Measurements from ENCODE around the gene EIF3CL.
"Not testable (repeated sequence)": the region's sequence is repeated elsewhere in the genome, so short reads cannot be mapped to it uniquely, and the experiment has no call there.

Gene EIF3CL

GRCh38 chr16:28403220-28404072, at the start of gene EIF3CL:
EIF3CL (minus strand) TSS chr16:28403841; CDS start chr16:28403618, 223 bp downstream.
- DNase-seq: not testable (repeated sequence)

GRCh38 chr16:28447081-28447480, 43.4 kb upstream of the EIF3CL start:
- not testable (repeated sequence) for DNase-seq

- DNase-seq: not testable (repeated sequence)
Observed at GRCh38 chr16:28446388-28446787, 42.7 kb upstream of the EIF3CL start.

GRCh38 chr16:28443943-28444342, 40.3 kb upstream of the EIF3CL start:
- not testable (repeated sequence) for DNase-seq

GRCh38 chr16:28438899-28439298, 35.3 kb upstream of the EIF3CL start:
- DNase-seq: not testable (repeated sequence)

- DNase-seq: not testable (repeated sequence)
Observed at GRCh38 chr16:28435340-28435739, 31.7 kb upstream of the EIF3CL start.

DNA sequence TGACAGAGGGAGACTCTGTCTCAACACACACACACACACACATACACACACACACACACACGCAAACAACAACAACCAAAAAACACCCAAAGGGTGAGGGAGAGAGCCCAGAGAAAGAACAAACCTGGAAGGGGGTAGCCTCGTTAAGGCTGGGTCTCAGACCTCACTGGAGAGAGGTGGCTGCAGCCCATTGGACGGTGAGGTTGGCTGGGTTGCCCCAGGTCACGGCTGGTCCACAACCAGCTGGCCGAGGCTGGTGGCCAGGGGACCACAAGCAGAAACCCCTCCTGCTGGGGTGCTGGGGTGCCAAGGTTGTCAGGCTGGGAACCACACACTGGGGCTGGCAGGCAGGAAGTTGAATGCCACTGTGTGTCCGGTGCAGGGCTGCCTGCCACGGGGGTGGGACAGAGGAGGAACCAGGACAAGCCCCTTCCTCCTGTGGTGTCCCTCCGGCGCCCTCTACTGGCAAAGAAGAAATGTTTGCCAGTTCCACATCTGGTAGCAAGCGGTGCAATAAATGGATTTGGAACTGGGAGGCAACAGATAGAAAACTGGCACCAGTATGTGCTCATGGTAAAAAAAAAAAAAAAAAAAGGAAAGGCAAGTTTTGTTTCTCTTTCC, 22.5 kb upstream of the EIF3CL start:
- DNase-seq: not testable (repeated sequence)

DNA sequence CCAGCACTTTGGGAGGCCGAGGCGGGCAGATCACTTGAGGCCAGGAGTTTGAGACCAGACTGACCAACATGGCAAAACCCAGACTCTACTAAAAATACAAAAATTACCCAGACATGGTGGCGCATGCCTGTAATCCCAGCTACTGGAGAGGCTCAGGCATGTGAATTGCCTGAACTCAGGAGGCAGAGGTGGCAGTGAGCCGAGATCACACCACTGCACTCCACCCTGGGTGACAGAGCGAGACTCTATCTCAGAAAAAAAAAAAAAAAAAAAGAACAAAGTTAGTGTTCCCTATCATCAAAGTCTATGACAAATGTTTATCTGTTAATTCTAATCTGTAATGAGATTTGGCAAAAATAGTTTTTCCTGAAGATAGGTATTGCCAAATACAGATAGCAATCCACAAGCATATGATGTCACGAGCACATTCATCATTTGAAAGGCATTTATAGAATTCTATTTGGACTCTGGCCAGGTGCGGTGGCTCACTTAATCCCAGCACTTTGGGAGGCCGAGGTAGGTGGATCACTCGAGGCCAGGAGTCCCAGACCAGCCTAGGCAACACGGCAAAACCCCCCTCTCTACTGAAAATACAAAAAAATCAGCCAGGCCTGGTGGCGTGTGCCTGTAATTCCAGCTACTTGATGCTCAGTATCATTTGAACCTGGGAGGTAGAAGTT, 17.6 kb upstream of the EIF3CL start:
- DNase-seq: not testable (repeated sequence)

DNA sequence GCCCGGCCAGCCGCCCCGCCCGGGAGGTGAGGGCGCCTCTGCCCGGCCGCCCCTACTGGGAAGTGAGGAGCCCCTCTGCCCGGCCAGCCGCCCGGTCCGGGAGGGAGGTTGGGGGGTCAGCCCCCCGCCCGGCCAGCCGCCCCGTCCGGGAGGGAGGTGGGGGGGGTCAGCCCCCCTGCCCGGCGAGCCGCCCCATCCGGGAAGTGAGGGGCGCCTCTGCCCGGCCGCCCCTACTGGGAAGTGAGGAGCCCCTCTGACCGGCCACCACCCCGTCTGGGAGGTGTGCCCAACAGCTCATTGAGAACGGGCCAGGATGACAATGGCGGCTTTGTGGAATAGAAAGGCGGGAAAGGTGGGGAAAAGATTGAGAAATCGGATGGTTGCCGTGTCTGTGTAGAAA, 13.4 kb upstream of the EIF3CL start:
- not testable (repeated sequence) for DNase-seq

DNA sequence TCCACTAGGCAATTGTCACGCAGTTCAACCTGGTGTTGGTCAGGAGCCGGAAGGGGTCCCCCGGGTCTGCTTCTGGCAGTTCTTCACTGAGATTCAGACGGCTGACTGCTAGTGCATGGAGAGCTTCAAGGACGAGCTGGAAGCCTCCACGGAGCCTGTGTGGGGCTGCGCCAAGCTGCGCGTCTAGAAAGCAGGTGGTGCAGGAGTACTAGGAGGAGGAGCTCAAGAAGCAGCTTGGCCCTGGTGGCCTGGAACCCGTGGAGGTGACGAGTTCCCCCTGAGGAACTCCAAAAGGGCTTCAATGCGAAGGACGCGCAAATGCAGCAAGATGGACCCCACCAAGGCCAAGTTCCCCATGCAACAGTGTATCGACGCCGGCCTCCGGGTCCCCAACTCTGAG, 10.9 kb upstream of the EIF3CL start:
- DNase-seq: not testable (repeated sequence)

- not testable (repeated sequence) for DNase-seq
Observed at GRCh38 chr16:28413585-28413984, 9.9 kb upstream of the EIF3CL start.

- not testable (repeated sequence) for DNase-seq
Observed at GRCh38 chr16:28392054-28392453, 11.6 kb downstream of the EIF3CL start.

DNA sequence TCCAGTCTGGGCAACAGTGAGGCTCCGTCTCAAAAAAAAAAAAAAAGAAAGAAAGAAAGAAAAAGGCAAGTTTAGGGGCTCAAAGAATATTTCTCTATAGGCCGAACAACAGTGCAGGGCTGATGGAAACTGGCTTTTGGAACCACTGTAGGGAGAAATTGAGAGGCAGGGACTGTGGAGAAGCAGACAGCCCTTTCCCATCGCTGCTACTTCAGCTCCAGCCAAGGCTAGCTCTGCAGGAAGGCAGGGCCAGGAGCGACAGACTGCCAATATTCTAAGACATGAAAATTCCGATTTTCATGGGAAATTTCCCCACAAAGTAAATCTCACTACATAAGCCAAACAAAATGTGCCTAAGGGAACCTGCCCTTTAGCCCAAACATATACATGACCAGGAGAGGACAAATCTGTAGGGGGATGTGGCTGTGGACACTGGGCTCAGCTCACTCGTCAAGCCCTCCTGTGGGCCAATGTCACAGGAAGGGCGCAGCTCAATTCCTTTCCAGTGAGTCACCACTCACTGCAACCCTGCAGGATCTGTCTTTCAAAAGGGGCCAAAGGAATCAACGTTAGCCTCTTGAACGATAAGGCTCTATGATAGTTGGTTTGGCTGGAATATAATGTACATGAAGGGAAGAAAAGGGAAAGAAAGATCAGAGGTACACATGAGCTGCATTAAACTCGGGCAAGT, 21.3 kb downstream of the EIF3CL start:
- DNase-seq: not testable (repeated sequence)

DNA sequence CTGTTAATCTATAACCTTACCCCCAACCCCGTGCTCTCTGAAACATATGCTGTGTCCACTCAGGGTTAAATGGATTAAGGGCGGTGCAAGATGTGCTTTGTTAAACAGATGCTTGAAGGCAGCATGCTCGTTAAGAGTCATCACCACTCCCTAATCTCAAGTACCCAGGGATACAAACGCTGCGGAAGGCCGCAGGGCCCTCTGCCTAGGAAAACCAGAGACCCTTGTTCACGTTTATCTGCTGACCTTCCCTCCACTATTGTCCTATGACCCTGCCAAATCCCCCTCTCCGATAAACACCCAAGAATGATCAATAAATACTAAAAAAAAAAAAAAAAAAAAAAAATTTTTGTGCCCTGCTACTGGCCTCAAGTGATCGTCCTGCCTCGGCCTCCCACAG, 25.8 kb downstream of the EIF3CL start:
- DNase-seq: not testable (repeated sequence)

- DNase-seq: not testable (repeated sequence)
Observed at GRCh38 chr16:28377108-28377625, 26.5 kb downstream of the EIF3CL start.

GRCh38 chr16:28375115-28375514, 28.5 kb downstream of the EIF3CL start:
- DNase-seq: not testable (repeated sequence)

DNA sequence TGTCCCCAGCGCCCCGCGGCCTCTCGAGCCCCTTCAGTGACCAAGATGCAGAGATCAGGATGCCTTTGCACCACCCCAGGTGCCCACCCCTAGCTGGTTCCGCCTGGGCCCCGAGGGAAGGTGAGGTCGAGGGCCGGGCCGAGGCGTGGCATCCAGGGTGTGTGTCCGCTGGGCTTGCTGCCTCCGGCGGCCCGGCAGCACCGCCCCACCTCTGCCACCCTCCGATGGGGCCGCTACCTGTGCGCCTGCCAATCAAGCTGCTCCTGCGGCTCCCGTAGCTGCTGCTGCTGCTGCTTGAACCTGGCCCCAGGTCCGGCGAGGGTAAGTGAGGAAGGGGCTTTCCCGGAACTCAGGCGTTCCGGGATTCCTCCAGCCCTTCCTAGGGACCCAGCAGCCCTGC, 29.4 kb downstream of the EIF3CL start:
- not testable (repeated sequence) for DNase-seq

DNA sequence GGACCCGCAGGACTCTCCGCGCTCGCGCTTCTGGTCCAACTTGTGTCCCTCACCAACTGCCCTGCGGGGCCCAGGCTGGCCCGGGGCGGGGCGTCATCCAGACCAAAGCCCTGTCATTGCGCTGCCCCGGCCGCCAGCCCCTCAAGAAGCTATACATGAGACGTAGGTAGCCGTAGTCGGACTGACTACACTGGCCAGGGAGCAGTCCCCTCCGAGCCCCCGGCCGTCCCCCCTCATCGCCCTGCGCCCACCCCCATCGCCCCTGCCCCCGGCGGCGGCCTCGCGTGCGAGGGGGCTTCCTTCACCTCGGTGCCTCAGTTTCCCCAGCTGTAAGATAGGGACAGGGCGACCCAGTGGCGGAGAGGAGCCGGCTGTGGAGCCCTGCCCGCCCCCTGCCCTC, 35.7 kb downstream of the EIF3CL start:
- not testable (repeated sequence) for DNase-seq

GRCh38 chr16:28364268-28365173, 39.1 kb downstream of the EIF3CL start:
- DNase-seq: not testable (repeated sequence)

GRCh38 chr16:28363408-28363807, 40.2 kb downstream of the EIF3CL start, which contains the start of gene NPIPB6:
NPIPB6 (minus strand) TSS chr16:28363508; CDS start chr16:28362822, 686 bp downstream.
- DNase-seq: not testable (repeated sequence)

DNA sequence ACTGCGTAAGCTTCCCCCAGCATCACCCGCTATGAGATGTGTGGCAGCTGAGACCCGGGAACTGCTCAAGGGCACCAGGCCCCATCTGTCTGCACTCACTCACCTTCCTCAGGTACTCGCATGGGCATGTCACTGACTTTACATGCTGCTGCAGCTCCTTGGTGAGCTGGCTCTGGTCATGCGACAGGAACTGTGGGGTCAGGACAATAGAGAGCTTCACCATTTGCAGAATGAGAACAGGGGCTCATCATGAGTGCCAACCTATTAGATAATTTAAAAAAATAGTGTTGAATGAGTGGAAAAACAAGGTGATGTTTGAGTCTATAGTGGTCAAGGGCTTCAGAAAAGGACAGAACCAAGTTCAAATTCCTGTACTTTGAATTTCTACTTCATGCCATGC, 41.0 kb downstream of the EIF3CL start:
- not testable (repeated sequence) for DNase-seq

All from AML-193 (cell line).